ENCODE measurements around the gene HS3ST4.

The HS3ST4 gene

DNA sequence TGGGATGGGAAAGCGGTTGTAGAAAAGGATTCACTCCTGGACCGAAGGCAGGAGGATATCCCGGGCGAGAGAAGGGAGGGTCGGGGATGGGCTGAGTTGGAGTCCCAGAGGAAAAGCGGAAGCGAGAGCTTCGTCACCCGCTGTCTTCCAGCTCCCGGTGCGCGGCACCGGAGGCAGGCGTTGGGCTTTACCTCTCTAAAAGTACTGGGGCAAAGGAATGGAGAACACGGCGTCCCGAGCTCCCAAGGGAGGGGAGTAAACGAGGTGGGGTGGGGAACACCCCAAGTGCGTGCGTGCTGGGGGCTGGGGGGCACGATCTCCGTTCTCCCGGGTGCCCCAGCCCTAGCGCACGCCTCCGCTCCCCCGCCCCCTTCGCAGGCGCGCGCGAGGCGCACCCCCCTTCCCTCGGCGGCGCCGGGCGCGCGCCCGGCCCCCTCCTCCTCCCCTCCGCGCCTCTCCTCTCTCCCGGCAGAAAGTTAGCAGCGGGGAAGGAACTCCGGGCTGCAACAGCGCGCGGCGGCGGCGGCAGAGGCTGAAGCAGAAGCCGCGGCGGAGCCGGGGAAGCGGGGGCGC, at the start of gene HS3ST4:
Gene HS3ST4, plus strand, starts transcription at position 441 of the 573 bp plus-strand sequence.
- DNase-seq (ENCODE audit: extremely low read depth in 1 of 2, low read depth in 1 of 2) = no peak

DNA sequence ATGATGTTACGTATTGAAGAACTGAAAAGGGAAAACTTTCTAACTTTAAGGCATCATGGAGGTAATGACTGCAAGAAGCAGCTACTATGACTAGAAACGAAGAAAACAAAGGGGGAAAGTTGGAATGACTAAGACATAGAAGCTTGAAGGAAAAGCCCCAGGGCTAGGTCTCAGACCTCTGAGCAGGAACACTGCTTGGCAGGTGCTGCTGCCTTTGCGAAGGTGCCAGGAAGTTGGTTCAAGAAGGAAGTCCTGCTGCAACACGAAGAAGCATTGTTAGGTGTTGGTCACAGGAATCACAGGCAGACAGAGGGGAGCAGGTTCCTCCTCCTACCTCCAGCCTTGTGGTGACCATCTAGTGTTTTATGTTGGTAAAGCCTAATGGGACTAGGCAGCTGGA, 48.1 kb upstream of the HS3ST4 start:
- DNase-seq (ENCODE audit: extremely low read depth in 1 of 2, low read depth in 1 of 2) = no peak

DNA sequence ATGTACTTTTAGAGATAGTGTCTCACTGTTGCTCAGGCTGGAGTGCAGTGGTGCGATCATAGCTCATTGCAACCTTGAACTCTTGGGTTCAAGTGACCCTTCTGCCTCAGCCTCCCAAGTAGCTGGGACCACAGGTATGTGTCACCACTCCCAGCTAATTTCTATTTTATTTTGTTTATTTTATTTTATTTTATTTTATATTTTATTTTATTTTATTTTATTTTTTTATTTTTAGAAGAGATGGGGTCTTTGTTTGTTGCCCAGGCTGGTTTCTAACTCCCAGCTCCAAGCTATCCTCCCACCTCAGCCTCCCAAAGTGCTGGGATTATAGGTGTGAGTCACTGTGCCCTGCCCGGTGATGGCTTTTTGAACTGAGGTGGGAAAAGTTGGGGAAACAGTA, 35.1 kb upstream of the HS3ST4 start:
- no peak for DNase-seq (ENCODE audit: extremely low read depth in 1 of 2, low read depth in 1 of 2)

DNA sequence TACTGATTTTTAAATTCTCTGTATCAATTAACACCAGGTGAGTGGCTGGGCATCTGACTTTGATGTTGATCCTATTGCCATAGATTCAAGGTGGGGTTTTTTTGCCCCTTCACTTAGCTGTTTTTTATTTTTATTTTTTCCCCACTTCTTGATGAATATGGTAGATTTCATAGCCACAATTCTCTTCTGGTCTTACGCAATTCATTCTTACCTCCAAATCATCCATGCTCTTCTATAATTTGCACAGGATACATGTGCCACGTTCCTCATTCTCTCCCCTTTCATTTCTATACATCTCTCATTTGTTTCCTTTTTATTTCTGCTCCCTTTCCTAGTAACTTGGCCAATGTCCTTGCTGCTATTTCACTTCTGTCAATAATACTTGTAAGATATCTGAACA, 14.9 kb upstream of the HS3ST4 start:
- no peak for DNase-seq (ENCODE audit: extremely low read depth in 1 of 2, low read depth in 1 of 2)

DNA sequence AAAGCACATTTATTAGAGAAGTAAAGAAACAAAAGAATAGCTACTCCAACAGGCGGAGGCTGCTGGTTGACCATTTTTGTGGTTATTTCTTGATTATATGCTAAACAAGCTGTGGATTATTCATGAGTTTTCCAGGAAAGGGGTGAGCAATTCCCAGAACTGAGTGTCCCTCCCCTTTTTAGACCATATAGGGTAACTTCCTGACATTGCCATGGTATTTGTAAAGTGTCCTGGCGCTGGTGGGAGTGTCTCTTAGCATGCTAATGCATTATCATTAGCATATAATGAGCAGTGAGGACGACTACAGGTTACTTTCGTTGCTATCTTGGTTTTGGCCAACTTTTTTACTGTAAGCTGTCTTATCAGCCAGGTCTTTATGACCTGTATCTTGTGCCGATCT, 12.2 kb upstream of the HS3ST4 start:
- DNase-seq (ENCODE audit: extremely low read depth in 1 of 2, low read depth in 1 of 2) = no peak

DNA sequence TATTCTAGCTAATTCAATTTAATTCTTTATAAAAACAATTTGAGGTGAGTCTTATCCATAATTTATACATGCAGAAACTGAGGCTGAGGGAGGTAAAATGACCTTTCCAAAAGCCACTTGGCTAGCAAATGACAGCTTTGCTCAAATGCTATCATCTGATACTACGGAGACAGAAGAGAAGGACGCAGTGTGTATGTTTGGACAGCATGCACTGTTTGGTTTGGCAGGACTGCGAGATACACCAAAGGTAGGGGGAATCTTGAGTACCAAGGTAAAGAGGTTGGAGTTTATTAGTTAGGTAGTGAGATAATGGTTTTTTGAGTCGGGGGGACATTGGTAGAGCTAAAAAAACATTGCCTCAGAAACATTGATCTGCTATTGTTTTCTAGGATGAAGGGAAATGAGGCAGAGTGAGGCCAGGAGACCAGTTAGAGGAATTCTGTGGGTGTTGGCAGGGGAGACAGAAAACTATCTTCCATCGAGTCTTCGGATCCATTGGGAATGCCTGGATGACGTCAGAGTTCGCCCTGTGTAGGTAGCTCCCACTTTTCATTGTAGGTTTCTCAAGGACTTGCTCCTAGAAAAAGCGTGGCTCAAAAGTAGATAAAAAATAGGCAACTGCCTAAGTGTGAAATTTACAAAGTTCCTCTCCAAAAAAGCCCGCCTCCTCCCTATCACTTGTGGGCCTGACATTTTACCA, 2.5 kb upstream of the HS3ST4 start:
- DNase-seq (ENCODE audit: extremely low read depth in 1 of 2, low read depth in 1 of 2) = no peak

DNA sequence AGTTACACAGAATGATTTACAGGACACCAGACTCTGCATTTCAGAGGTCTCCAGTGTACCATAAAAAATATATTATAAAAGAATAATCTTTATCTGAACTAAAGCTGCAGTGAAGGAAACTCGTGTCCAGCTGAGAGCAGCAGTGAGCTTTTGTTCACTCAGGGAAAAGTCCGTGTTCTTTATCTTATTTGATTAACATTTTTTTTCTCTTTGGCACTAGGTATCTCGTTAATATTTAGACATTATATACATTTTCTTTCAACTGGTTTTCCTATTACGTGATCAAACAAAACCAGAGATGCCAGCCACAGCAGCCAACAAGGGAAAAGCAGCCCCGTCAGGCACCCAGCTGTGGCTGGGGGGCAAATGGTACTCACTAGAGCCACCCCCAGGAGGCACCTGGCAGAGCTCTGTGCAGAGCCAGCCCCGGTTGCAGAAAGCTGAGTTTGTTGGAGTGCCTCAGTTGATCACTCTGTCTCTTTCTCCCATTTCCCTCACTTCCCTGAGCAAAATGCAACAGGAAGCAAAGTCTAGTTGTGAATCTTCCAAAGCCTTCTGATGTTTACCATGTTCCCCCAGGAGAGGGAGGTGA, 1.1 kb upstream of the HS3ST4 start:
- no peak for DNase-seq (ENCODE audit: extremely low read depth in 1 of 2, low read depth in 1 of 2)

DNA sequence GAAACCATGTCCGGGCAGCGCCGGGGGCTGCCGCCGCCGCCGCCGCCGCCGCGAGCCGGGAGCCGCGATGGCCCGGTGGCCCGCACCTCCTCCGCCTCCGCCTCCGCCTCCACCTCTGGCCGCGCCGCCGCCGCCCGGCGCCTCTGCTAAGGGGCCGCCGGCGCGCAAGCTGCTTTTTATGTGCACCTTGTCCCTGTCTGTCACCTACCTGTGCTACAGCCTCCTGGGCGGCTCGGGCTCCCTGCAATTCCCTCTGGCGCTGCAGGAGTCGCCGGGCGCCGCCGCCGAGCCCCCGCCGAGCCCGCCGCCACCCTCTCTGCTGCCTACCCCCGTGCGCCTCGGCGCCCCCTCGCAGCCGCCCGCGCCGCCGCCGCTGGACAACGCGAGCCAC, 587 bp downstream of the HS3ST4 start:
- DNase-seq (ENCODE audit: extremely low read depth in 1 of 2, low read depth in 1 of 2) = no peak

DNA sequence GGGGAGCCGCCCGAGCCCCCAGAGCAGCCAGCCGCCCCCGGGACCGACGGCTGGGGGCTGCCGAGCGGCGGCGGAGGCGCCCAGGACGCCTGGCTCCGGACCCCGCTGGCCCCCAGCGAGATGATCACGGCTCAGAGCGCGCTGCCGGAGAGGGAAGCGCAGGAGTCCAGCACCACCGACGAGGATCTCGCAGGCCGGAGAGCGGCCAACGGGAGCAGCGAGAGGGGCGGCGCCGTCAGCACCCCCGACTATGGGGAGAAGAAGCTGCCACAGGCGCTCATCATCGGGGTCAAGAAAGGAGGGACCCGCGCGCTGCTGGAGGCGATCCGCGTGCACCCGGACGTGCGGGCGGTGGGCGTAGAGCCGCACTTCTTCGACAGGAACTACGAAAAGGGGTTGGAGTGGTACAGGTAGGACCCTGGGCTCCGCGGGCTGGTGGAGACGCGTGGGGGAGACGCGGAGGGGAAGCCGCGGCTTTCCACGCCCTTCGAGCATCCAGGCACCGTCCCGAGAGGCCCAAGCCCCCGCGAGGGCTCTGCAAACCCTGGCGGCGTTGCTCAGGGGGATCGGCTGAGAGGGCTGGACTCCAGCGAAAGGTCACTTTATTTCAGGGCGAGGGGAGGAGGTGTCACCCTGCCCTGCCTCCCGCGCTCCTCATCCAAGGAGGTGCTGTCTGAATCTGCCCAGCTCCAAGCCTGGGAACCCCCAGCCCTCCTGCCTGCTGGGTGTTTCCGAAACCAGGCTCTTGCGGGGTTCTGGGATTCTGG, 1.2 kb downstream of the HS3ST4 start:
- DNase-seq (ENCODE audit: extremely low read depth in 1 of 2, low read depth in 1 of 2) = no peak

DNA sequence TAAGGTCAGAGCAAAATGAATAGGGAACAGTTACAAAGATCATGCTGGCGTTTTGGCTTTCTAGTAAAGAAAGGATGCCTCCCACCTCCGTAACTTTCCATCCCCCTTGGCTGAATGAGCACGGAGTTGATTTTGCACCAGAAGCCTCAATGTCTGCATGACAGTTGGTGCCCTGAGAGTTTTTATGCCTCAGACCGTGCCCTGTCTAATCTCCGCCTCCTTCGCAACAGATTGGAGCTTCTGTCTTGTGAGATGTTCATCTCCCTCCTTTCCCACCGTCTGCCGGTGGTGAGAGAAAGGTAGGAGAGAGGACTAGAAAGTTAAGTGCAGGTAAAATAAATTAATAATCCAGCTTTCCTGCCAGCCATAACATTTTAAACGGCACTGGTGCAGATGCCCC, 1.9 kb downstream of the HS3ST4 start:
- DNase-seq (ENCODE audit: extremely low read depth in 1 of 2, low read depth in 1 of 2) = no peak

DNA sequence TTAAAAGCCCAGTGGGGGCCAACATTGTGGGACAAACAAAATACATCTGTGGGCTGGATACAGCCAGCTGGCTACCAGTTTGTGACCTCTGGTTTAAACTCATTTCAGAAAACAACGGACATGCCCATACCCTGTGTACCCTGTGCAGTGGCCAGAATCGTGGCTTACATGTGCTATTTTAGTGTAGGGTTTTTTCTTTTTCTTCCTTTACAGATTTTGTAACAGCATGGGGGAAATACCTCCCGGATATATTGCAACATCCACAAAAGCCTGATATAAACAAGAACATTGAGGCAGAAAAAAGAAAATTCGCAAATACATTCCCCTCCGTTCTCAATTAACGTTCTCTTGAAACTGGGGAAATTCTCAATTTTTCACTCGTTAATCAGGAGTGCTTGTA, 7.3 kb downstream of the HS3ST4 start:
- DNase-seq (ENCODE audit: extremely low read depth in 1 of 2, low read depth in 1 of 2) = no peak

DNA sequence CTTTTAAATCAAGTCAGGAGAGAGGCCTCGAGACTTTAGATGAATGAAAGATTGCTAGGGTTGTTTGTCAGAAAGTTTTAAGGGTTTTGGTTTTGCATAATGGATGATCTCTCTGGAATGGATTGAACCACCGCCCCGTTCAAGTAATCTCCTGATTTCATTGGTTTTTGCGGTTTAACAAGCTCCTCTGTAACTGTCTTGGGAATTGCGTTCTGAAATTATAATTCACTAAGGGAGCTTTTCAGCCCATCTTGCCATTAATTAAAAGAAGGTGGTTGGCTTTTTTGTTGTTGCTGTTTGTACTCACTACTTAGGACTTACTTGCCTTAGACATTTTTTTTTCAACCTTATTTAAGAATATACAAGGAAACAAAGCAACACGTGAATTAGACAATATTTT, 8.8 kb downstream of the HS3ST4 start:
- DNase-seq (ENCODE audit: extremely low read depth in 1 of 2, low read depth in 1 of 2) = no peak

DNA sequence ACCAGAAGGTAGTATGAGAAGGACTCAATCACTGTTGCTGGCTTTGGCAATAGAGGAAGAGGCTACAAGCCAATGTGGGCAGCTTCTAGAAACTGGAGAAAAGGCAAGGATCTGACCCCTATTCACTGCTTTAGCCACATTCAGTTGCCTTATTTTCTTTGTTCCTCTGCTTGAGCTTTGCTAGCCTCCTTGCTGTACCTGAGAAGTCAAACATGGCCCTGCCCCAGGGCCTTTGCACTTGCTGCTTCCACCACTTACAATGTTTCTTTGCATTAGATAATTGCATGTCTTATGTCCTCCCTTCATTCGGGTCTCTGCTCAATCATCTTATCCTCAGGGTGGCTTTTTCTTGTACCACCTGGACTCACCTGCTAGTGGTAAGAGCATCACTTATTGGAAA, 15.8 kb downstream of the HS3ST4 start:
- no peak for DNase-seq (ENCODE audit: extremely low read depth in 1 of 2, low read depth in 1 of 2)

DNA sequence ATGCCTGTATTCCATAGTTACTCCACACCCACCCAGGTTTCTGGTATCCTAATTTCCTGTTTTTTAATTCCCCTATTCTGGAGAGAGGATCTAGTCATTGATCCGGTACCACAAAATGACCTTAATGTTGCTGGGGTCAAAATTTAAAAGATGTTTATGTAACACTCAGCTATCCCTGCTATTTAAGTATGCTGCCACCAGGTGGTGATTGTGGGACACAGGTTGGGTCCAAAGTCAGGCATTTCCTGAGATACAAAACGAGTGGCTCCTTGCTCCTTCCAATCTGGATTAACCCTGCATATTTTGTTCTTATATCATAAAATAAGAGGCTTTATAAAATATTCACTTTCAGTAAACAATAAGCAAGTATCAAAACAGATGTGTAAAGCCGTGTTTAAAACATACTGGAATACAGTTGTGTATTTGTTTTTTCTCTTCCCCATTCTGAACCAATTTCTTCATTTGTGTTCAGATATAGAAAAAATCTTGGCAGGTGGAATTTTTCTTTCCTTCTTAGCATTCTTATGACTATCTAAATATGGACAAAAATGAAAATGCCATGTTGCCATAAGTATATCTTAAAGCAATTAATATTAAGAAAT, 16.3 kb downstream of the HS3ST4 start:
- DNase-seq (ENCODE audit: extremely low read depth in 1 of 2, low read depth in 1 of 2) = no peak

DNA sequence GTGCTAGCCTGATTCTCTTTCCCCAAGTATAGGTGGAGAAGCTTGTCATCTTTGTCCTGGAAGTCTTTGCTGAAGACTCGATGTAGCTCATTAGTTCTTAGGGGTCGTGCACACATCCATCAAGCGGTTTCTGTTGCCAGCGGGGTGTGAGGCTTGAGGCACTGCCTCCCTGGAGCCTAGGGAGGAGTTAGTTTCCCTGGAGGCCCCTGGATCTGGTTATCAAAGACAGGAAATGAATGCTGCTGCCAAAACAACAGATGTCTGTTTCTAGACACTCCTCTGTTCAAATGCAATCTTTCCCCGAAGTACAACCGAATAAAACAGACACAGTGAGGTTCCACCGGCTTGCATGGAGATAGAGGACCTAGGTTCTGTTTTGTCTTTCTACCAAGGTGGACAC, 17.5 kb downstream of the HS3ST4 start:
- no peak for DNase-seq (ENCODE audit: extremely low read depth in 1 of 2, low read depth in 1 of 2)

DNA sequence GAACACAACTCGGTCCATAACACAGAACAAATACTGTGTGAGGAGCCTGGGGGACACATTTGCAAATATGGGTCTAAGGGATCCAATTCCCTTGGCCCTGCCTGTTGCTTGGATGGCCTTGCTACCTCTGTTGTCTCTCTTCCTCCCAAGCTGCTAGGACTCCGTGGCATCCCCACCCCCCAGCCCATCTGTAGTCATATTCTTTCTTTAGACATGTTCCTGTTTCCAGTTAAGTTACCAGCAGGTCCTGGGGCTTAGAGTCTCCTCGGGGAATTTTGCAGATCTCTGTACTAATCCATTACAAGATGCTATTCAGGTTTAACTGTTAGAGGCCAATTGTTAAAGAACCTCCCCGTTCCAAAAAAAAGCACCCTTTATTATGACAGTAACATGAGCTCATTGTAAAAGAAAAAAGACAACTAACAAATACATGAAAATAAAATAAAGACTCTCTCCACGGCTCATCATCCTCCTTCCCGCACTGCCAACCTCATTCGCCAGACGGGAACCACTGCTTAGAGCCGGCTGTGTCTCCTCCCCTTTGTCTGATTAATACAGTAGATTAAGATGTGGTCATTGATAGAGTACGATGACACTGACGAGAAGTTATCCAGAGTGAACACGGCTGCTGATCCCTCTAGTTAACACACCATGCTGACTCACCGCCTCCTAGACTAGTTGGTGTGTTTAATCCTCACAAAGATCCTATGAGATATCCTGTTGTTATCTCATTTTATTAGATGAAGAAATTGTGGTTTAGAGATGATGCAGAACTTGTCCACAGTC, 22.2 kb downstream of the HS3ST4 start:
- DNase-seq (ENCODE audit: extremely low read depth in 1 of 2, low read depth in 1 of 2) = no peak

DNA sequence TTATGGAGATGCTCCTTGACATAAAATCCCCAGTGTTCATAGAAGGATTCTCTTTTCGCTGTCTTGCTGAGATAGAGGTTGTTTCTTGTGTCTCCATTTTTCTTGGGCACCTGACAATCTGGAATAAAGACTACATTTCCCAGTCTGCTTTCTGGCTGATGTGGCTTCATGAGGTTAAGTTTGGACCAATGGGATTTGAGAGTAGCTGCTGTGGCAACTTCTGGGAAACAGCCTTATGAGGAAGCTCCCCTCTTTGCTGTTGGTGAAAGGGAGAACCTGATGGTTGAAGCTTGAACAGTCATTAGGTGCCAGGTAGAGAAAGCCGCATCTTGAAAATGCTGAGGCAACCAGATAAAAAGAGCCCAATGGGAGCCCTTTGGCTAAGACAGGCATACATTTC, 24.4 kb downstream of the HS3ST4 start:
- DNase-seq (ENCODE audit: extremely low read depth in 1 of 2, low read depth in 1 of 2) = no peak

DNA sequence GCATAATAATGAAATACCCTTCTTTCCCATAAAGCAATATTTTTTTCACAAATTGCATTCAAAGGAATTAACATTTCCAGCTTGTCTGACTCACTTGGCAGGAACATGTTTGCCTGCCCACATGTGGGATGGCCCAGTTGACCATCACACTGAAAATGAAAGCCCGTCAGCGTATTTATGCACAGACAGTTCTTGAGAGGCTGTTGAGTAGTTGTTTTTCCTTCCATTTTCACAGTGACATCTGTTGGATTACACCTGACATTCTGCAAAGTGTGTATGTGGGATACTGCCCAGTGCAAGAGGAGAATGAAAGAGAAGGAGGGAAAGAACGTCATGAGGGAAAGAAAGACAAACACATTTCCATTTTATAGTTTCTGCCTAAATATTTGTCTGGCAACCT, 29.7 kb downstream of the HS3ST4 start:
- no peak for DNase-seq (ENCODE audit: extremely low read depth in 1 of 2, low read depth in 1 of 2)

DNA sequence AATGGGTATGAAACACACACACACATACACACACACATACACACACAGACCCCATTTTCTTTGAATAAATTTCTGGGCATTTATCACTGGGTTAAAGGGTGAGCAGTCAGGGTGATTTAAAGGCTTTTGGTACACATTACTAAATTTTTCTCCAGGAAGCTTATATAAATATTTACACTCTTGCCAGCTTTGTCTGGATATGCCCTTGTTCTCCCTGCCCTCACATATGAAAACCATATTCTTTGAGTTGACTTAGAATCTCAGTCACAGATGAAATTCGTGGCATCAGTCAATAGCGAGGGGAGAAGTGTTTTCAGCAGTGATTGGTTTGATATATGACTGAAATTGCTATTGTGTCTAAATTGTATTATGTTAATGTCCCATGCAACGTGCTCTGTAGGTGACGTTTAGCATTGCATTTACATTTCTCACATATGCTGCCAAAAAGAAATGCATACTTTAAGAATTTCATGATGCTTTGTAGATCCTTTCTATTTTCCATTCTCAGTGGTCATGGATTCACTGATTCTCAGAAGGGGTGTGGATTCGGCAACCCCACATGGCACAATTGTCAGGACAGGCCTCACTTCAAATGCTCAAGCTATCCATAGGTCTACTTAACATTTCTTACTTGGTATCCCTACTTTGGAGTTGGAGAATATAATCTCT, 34.8 kb downstream of the HS3ST4 start:
- DNase-seq (ENCODE audit: extremely low read depth in 1 of 2, low read depth in 1 of 2) = no peak
